WTC11 (cell line): ENCODE measurements around the gene TTC39B.

Source experiments
- CREB1 ChIP-seq: sonication (generic); formaldehyde crosslinking; IDR thresholded peaks from 2 replicates; pipeline ENCODE4 v1.8.0; 2023; ENCODE audit warnings: mild to moderate bottlenecking, missing genetic modification reagents
- TF ChIP-seq, protein P1 (sequence below): sonication (generic); formaldehyde crosslinking; IDR thresholded peaks from 2 replicates; pipeline ENCODE4 v1.8.1; 2023; ENCODE audit warnings: mild to moderate bottlenecking, missing genetic modification reagents, moderate library complexity
- TF ChIP-seq, protein P2 (sequence below): fragments of 200-600 bp; IDR thresholded peaks from 2 replicates; pipeline ENCODE4 v1.8.0; 2022; ENCODE audit warnings: antibody characterized with exemption
- TF ChIP-seq, protein P3 (sequence below): sonication (generic); formaldehyde crosslinking; IDR thresholded peaks from 2 replicates; pipeline ENCODE4 v1.8.0; 2022; ENCODE audit warnings: mild to moderate bottlenecking, missing genetic modification reagents
- TF ChIP-seq, protein P4 (sequence below): sonication (generic); formaldehyde crosslinking; IDR thresholded peaks from 2 replicates; pipeline ENCODE4 v1.8.1; 2023; ENCODE audit warnings: mild to moderate bottlenecking, moderate library complexity, missing genetic modification reagents
- TF ChIP-seq, protein P5 (sequence below): sonication (generic); formaldehyde crosslinking; conservative IDR thresholded peaks from 2 replicates; pipeline ENCODE4 v1.8.1; 2022; ENCODE audit warnings: mild to moderate bottlenecking, missing genetic modification reagents
- TF ChIP-seq, protein P6 (sequence below): sonication (generic); formaldehyde crosslinking; IDR thresholded peaks from 2 replicates; pipeline ENCODE4 v1.8.1; 2022; ENCODE audit warnings: low read depth, mild to moderate bottlenecking, moderate library complexity, missing genetic modification reagents, borderline replicate concordance

DNA sequence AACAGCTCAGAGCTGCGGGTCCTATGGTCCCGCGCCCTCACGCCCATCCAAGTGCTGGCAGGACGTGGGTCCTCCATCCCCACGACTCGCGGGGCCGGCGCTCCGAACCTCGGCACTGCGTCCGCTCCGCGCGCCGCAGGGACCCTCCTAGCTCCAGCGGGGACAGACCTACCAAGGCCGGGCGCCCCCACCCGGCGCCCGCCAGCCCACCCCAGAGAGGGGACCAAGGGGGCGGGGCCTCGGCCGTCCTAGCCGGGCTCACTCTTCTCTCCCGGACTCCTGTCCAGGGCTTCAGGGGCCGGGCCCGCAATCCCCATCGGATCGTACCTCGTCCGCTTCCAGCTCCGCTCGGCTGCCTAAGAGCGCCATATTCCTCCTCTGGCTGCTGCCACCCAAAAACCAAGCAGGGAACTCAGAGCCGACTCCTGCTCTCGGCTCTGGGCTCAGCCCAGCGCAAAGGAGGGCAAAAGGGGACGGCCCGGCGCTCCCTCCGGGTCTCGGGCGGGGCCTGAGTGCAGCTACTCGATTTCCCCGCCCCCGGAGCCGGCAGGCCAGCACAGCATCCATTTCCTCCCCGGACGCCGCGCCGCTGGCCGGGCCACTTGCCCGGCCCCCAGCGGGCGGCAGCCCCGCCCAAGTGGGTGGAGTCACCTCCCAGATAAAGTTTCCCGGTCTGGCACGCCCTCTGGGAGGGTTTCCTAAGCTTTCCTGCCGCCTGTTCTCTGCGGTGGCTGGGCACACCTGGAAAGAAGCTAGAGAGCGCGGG is at the start of gene TTC39B:
- TF ChIP-seq, protein P1, sequence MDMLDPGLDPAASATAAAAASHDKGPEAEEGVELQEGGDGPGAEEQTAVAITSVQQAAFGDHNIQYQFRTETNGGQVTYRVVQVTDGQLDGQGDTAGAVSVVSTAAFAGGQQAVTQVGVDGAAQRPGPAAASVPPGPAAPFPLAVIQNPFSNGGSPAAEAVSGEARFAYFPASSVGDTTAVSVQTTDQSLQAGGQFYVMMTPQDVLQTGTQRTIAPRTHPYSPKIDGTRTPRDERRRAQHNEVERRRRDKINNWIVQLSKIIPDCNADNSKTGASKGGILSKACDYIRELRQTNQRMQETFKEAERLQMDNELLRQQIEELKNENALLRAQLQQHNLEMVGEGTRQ (CRISPR knock-in tag) = no peak
- TF ChIP-seq, protein P2, sequence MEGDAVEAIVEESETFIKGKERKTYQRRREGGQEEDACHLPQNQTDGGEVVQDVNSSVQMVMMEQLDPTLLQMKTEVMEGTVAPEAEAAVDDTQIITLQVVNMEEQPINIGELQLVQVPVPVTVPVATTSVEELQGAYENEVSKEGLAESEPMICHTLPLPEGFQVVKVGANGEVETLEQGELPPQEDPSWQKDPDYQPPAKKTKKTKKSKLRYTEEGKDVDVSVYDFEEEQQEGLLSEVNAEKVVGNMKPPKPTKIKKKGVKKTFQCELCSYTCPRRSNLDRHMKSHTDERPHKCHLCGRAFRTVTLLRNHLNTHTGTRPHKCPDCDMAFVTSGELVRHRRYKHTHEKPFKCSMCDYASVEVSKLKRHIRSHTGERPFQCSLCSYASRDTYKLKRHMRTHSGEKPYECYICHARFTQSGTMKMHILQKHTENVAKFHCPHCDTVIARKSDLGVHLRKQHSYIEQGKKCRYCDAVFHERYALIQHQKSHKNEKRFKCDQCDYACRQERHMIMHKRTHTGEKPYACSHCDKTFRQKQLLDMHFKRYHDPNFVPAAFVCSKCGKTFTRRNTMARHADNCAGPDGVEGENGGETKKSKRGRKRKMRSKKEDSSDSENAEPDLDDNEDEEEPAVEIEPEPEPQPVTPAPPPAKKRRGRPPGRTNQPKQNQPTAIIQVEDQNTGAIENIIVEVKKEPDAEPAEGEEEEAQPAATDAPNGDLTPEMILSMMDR = no peak
- TF ChIP-seq, protein P3, sequence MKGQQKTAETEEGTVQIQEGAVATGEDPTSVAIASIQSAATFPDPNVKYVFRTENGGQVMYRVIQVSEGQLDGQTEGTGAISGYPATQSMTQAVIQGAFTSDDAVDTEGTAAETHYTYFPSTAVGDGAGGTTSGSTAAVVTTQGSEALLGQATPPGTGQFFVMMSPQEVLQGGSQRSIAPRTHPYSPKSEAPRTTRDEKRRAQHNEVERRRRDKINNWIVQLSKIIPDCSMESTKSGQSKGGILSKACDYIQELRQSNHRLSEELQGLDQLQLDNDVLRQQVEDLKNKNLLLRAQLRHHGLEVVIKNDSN (CRISPR knock-in tag) = no peak
- TF ChIP-seq, protein P4, sequence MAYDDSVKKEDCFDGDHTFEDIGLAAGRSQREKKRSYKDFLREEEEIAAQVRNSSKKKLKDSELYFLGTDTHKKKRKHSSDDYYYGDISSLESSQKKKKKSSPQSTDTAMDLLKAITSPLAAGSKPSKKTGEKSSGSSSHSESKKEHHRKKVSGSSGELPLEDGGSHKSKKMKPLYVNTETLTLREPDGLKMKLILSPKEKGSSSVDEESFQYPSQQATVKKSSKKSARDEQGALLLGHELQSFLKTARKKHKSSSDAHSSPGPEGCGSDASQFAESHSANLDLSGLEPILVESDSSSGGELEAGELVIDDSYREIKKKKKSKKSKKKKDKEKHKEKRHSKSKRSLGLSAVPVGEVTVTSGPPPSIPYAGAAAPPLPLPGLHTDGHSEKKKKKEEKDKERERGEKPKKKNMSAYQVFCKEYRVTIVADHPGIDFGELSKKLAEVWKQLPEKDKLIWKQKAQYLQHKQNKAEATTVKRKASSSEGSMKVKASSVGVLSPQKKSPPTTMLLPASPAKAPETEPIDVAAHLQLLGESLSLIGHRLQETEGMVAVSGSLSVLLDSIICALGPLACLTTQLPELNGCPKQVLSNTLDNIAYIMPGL (CRISPR knock-in tag) = peak; percentile 29; the same call in 1 of the 2 replicates
- TF ChIP-seq, protein P5, sequence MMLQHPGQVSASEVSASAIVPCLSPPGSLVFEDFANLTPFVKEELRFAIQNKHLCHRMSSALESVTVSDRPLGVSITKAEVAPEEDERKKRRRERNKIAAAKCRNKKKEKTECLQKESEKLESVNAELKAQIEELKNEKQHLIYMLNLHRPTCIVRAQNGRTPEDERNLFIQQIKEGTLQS (CRISPR knock-in tag) = no peak
- TF ChIP-seq, protein P6, sequence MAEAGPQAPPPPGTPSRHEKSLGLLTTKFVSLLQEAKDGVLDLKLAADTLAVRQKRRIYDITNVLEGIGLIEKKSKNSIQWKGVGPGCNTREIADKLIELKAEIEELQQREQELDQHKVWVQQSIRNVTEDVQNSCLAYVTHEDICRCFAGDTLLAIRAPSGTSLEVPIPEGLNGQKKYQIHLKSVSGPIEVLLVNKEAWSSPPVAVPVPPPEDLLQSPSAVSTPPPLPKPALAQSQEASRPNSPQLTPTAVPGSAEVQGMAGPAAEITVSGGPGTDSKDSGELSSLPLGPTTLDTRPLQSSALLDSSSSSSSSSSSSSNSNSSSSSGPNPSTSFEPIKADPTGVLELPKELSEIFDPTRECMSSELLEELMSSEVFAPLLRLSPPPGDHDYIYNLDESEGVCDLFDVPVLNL = no peak
- no peak for TF ChIP-seq CREB1
